GM10266 (cell line): Measurements from ENCODE around the gene APOF.
A peak's percentile ranks its signal among the peaks of the same experiment; 100 is the strongest.
"Not testable (repeated sequence)": the region's sequence is repeated elsewhere in the genome, so short reads cannot be mapped to it uniquely, and the experiment has no call there.

Source experiments
- DNase-seq: peaks from one replicate; pipeline ENCODE4 v3.0.0; 2012; ENCODE audit errors: extremely low spot score
- TF ChIP-seq, protein P1 (sequence below): IDR thresholded peaks from 2 replicates; pipeline ENCODE4 v1.5.1; 2012; ENCODE audit warnings: mild to moderate bottlenecking, low read depth; ENCODE audit not compliant: control insufficient read depth, insufficient read depth; ENCODE audit errors: missing control alignments

APOF gene

GRCh38 chr12:56346675-56347074 lies 16.0 kb downstream of the APOF start:
- TF ChIP-seq, protein P1, sequence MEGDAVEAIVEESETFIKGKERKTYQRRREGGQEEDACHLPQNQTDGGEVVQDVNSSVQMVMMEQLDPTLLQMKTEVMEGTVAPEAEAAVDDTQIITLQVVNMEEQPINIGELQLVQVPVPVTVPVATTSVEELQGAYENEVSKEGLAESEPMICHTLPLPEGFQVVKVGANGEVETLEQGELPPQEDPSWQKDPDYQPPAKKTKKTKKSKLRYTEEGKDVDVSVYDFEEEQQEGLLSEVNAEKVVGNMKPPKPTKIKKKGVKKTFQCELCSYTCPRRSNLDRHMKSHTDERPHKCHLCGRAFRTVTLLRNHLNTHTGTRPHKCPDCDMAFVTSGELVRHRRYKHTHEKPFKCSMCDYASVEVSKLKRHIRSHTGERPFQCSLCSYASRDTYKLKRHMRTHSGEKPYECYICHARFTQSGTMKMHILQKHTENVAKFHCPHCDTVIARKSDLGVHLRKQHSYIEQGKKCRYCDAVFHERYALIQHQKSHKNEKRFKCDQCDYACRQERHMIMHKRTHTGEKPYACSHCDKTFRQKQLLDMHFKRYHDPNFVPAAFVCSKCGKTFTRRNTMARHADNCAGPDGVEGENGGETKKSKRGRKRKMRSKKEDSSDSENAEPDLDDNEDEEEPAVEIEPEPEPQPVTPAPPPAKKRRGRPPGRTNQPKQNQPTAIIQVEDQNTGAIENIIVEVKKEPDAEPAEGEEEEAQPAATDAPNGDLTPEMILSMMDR: peak; percentile 11
- DNase-seq: no peak

DNA sequence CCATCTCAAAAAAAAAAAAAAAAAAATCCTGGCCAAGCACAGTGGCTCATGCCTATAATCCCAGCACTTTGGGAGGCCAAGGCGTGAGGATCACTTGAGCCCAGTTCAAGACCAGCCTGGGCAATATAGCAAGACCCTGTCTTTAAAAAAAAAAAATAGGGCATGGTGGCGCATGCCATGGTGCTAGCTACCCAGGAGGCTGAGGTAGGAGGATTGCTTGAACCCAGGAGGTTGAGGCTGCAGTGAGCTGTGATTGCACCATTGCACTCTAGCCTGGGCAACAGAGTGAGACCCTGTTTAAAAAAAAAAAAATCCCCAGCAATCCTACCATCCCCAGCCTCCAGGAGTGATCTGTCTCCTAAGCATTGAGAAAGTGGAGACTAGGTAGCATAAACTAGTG lies 20.4 kb downstream of the APOF start:
- DNase-seq: not testable (repeated sequence)

DNA sequence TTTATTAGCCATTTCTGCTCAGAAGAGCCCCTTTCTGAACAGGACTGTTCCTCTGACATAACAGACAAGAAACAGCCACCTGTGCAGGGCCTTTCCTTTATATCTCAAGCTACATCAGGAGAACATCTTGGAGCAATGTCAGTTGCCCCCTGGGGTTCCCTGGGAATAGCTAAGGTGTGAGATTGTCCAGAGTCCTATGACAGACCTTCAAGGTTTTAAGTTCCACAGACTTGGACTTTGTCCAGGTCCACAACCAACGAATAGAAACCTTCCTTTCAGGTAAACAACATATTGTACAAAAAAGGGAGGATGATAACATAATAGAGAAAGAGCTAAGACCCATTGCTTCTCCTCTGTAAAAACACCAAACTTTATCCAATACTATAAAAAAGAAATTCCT lies 21.0 kb downstream of the APOF start:
- TF ChIP-seq, protein P1: no peak
- no peak for DNase-seq

DNA sequence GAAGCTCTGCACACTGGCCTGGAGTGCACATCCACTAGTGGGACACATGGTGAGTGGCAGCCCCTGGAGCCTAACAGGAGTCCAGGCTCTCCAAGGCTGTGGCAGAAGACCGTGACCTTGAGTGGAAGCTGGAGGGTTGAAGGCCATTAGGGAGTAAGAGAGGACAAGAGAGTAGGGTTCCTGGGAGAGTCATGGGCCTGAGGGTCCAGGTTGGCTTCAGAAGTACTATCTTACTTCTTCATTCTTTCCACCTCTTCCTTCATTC lies 23.6 kb downstream of the APOF start:
- TF ChIP-seq, protein P1: no peak
- DNase-seq: no peak

GRCh38 chr12:56338308-56339157 lies 24.1 kb downstream of the APOF start, which contains the start of gene IL23A:
TSS of gene IL23A (plus strand) at chr12:56338884. CDS start at chr12:56339045, 161 bp downstream.
- TF ChIP-seq, protein P1: no peak
- peak; percentile 51 for DNase-seq

GRCh38 chr12:56337753-56338251 lies 24.9 kb downstream of the APOF start:
- no peak for DNase-seq
- TF ChIP-seq, protein P1: no peak

GRCh38 chr12:56336361-56337167 lies 26.1 kb downstream of the APOF start:
- DNase-seq: peak; percentile 30
- TF ChIP-seq, protein P1: no peak

DNA sequence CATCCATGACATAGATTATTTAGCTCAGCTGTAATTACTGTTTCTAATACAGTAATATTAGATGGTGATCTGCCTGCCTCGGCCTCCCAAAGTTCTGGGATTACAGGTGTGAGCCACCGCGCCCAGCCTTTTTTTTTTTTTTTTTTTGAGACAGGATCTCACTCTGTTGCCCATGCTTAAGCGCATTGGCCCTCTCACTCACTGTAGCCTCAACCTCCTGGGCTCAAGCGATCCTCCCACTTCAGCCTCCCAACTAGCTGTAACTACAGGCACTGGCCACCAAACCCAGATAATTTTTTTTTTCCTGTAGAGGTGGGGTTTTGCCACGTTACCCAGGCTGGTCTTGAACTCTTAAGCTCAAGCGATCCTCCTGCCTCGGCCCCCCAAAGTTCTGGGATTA lies 27.1 kb downstream of the APOF start:
- DNase-seq: not testable (repeated sequence)
